GM13977 (cell line): ENCODE results near the gene SYNDIG1.

ENCODE experiments used
- DNase-seq: peaks from one replicate; pipeline ENCODE4 v3.0.0; 2012; ENCODE audit warnings: low spot score
- CTCF ChIP-seq: IDR thresholded peaks from 2 replicates; pipeline ENCODE4 v1.5.1; 2012; ENCODE audit warnings: mild to moderate bottlenecking, control low read depth; ENCODE audit not compliant: insufficient read depth; ENCODE audit errors: extremely low read depth, missing control alignments
- in situ Hi-C: fragments of 300-500 bp; cut with MboI; formaldehyde crosslinking; loops from one replicate; pipeline ENCODE4 v1.12.0; 2022; ENCODE audit warnings: low sequenced_read_pairs, low pct_unique_long_range_greater_than_20kb, mixed read lengths, inconsistent platforms; ENCODE audit not compliant: unreplicated experiment

SYNDIG1 gene

GRCh38 chr20:24588047-24588635 is 118.7 kb downstream of the SYNDIG1 start:
- no peak for DNase-seq
- in situ Hi-C loops: no loop called here
- no peak for TF ChIP-seq CTCF

- in situ Hi-C loops: no loop called here
- no peak for TF ChIP-seq CTCF
These were observed 119.4 kb downstream of the SYNDIG1 start for GRCh38 chr20:24588725-24589340.

GRCh38 chr20:24589381-24589780 is 120.0 kb downstream of the SYNDIG1 start:
- in situ Hi-C loops: no loop called here
- no peak for DNase-seq
- no peak for TF ChIP-seq CTCF

More at GRCh38 chr20:24588725-24589340, 119.4 kb downstream of the SYNDIG1 start:
- DNase-seq: no peak

- in situ Hi-C loops: no loop called here
- TF ChIP-seq CTCF: no peak
- DNase-seq: no peak
These were observed 120.4 kb downstream of the SYNDIG1 start for GRCh38 chr20:24589815-24590177.

GRCh38 chr20:24590178-24590982 is 121.0 kb downstream of the SYNDIG1 start:
- in situ Hi-C loops: no loop called here
- no peak for TF ChIP-seq CTCF

GRCh38 chr20:24597051-24597450 is 127.6 kb downstream of the SYNDIG1 start:
- DNase-seq: no peak
- TF ChIP-seq CTCF: no peak
- in situ Hi-C loops: no loop called here

More at GRCh38 chr20:24590178-24590982, 121.0 kb downstream of the SYNDIG1 start:
- DNase-seq: no peak
